Small intestine (tissue), 4 donors: ENCODE data around the gene CARD8. TPM values are rescaled to one million over a fixed set of nuclear protein-coding genes. Genes with fewer than 3 reads are reported as not detected.

Source experiments
- polyA plus RNA-seq, 4 donors: library from polyadenylated mRNA; stranded (reverse) in 3 of 4; unstranded in 1 of 4; fragments of 200-250 nt in 3 of 4; fragments of 120-200 nt in 1 of 4; gene quantifications; one replicate each; pipeline versions ENCODE4 v1.2.1 to v1.2.3, GENCODE V29; 2013
- donor health status: healthy with polysubstance abuse.
- donor health status: Bipolar disorder and iron deficiency.
- donor health status: healthy.

The CARD8 gene
- polyA plus RNA-seq, 4 donors: 13.0 to 36.1 (median 16.8) TPM

Other genes starting within 250 kb of the CARD8 start
- gene CABP5, start 211.8 kb downstream of the CARD8 start, polyA plus RNA-seq: not detected
- 10 to 100 TPM in 2 of 4 donors, 1 to 10 TPM in 2; 4.0 to 29.2 (median 11.4) TPM for gene PLA2G4C, start 145.1 kb downstream of the CARD8 start, polyA plus RNA-seq
- gene LIG1, start 85.6 kb downstream of the CARD8 start, polyA plus RNA-seq: 10 to 100 TPM; 27.3 to 44.3 (median 33.3) TPM
- 1 to 10 TPM; 4.0 to 6.8 (median 4.6) TPM for gene ZSWIM9, start 85.2 kb downstream of the CARD8 start, polyA plus RNA-seq
- 1 to 10 TPM in 1 of 4 donors, under 1 TPM in 1, not detected in 2; 0.36 to 3.0 TPM for gene ZNF114, start 14.2 kb upstream of the CARD8 start, polyA plus RNA-seq
- 10 to 100 TPM in 3 of 4 donors, 1 to 10 TPM in 1; 3.4 to 47.4 (median 19.7) TPM for gene EMP3, start 69.6 kb upstream of the CARD8 start, polyA plus RNA-seq
- 10 to 100 TPM in 2 of 4 donors, 1 to 10 TPM in 2; 5.9 to 13.2 (median 10.6) TPM for gene TMEM143, start 108.0 kb upstream of the CARD8 start, polyA plus RNA-seq
- gene SYNGR4, start 108.5 kb upstream of the CARD8 start, polyA plus RNA-seq: under 1 TPM in 2 of 4 donors, not detected in 2; 0.06 to 0.15 TPM
- gene KDELR1, start 135.6 kb upstream of the CARD8 start, polyA plus RNA-seq: 100 to 1,000 TPM in 3 of 4 donors, 10 to 100 TPM in 1; 95.4 to 288 (median 166) TPM
- gene GRIN2D, start 137.8 kb upstream of the CARD8 start, polyA plus RNA-seq: under 1 TPM in 2 of 4 donors, not detected in 2; 0.25 to 0.27 TPM
- 10 to 100 TPM in 2 of 4 donors, 1 to 10 TPM in 2; 5.6 to 19.5 (median 12.8) TPM for gene GRWD1, start 190.1 kb upstream of the CARD8 start, polyA plus RNA-seq
- gene KCNJ14, start 199.7 kb upstream of the CARD8 start, polyA plus RNA-seq: under 1 TPM; 0.22 to 0.80 (median 0.35) TPM
- gene CYTH2, start 213.5 kb upstream of the CARD8 start, polyA plus RNA-seq: 10 to 100 TPM; 44.3 to 55.1 (median 54.8) TPM